Thoracic aorta (tissue), 2 donors: ENCODE results near the gene TSTD1. TPM values are rescaled to one million over a fixed set of nuclear protein-coding genes. Genes with fewer than 3 reads are reported as not detected.
"Not testable (repeated sequence)": the region's sequence is repeated elsewhere in the genome, so short reads cannot be mapped to it uniquely, and the experiment has no call there.

Experiments
- ATAC-seq: fragments of 150-250 bp; one replicate; pipeline ENCODE4 v1.8.0; 2017; ENCODE audit warnings: low read depth; ENCODE audit not compliant: insufficient number of reproducible peaks, low FRiP score
- DNase-seq: peaks from one replicate; pipeline ENCODE4 v3.0.0-alpha.2; 2020; ENCODE audit warnings: low spot score
- H3K27ac ChIP-seq, 2 donors: fragments of 200-600 bp; sonication (generic); 1 replicate in 1 of 2; 2 replicates in 1 of 2; pipeline ENCODE4 v1.5.1; 2016; ENCODE audit warnings: mild to moderate bottlenecking in 2 of 2, moderate library complexity in 2 of 2
- H3K27me3 ChIP-seq: fragments of 200-600 bp; sonication (generic); replicated peaks from 2 replicates; pipeline ENCODE4 v1.6.0; 2016; ENCODE audit warnings: mild to moderate bottlenecking; ENCODE audit not compliant: insufficient read depth
- H3K36me3 ChIP-seq: fragments of 200-600 bp; sonication (generic); one replicate; pipeline ENCODE4 v1.5.1; 2016
- H3K4me1 ChIP-seq, 2 donors: fragments of 200-600 bp; sonication (generic); 1 replicate in 1 of 2; 2 replicates in 1 of 2; pipeline versions ENCODE4 v1.5.1 to v1.6.0; 2016; ENCODE audit warnings: low read depth in 2 of 2, mild to moderate bottlenecking in 1 of 2; ENCODE audit not compliant: control insufficient read depth in 1 of 2
- H3K4me3 ChIP-seq: fragments of 200-600 bp; sonication (generic); 2 replicates; pipeline ENCODE4 v1.5.1; 2016; ENCODE audit warnings: mild to moderate bottlenecking
- H3K9me3 ChIP-seq: fragments of 200-600 bp; sonication (generic); 2 replicates; pipeline ENCODE4 v1.5.1; 2016
- CTCF ChIP-seq: fragments of 200-600 bp; sonication (generic); IDR thresholded peaks from one replicate; pipeline ENCODE4 v1.5.1; 2019; ENCODE audit warnings: antibody characterized with exemption
- total RNA-seq, 2 donors: library from RNA; depleted of rRNA; stranded (reverse); fragments of >200 nt; gene quantifications; one replicate each; pipeline versions ENCODE4 v1.1.0 to v1.2.3, GENCODE V29; 2016

The TSTD1 gene
- total RNA-seq, 2 donors from 2014 or later = 19.9 to 34.2 TPM

GRCh38 chr1:161066694-161067093 is 27.9 kb upstream of the TSTD1 start:
- H3K27me3 ChIP-seq = no peaks in the 10 kb centered on the region
- no peak for ATAC-seq
- no peak for TF ChIP-seq CTCF
- H3K36me3 ChIP-seq = no peaks in the 10 kb centered on the region
- H3K4me1 ChIP-seq = no peaks in the 10 kb centered on the region
- no peak for DNase-seq
- no peaks in the 10 kb centered on the region for H3K9me3 ChIP-seq
- H3K27ac ChIP-seq = no peak overlapping the region
- no peak overlapping the region for H3K4me3 ChIP-seq

DNA sequence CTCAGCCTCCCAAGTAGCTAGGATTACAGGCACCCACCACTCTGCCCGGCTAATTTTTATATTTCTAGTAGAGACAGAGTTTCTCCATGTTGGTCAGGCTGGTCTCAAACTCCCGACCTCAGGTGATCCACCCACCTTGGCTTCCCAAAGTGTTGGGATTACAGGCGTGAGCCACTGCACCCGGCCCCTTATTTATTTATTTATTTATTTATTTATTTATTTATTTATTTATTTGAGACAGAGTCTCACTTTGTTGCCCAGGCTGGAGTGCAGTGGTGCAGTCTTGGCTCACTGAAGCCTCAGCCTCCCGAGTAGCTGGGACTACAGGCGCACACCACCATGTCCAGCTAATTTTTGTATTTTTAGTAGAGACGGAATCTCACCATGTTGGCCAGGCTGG is 26.9 kb upstream of the TSTD1 start:
- H3K4me3 ChIP-seq, ATAC-seq, H3K4me1 ChIP-seq, H3K9me3 ChIP-seq, H3K36me3 ChIP-seq, H3K27me3 ChIP-seq, DNase-seq, H3K27ac ChIP-seq: not testable (repeated sequence)

GRCh38 chr1:161063936-161064335 is 25.2 kb upstream of the TSTD1 start:
- H3K4me3 ChIP-seq, H3K4me1 ChIP-seq, H3K9me3 ChIP-seq, DNase-seq, H3K27ac ChIP-seq, H3K27me3 ChIP-seq, H3K36me3 ChIP-seq, ATAC-seq: not testable (repeated sequence)

- ATAC-seq (no peak), DNase-seq (no peak)
- no peaks in the 10 kb centered on the region for H3K9me3 ChIP-seq
- no peak for TF ChIP-seq CTCF
- no peak overlapping the region for H3K4me3 ChIP-seq
- no peaks in the 10 kb centered on the region for H3K36me3 ChIP-seq
- no peak overlapping the region for H3K27ac ChIP-seq
- no peaks in the 10 kb centered on the region for H3K27me3 ChIP-seq
- H3K4me1 ChIP-seq = no peaks in the 10 kb centered on the region
These were observed 22.7 kb upstream of the TSTD1 start for GRCh38 chr1:161061419-161061818.

DNA sequence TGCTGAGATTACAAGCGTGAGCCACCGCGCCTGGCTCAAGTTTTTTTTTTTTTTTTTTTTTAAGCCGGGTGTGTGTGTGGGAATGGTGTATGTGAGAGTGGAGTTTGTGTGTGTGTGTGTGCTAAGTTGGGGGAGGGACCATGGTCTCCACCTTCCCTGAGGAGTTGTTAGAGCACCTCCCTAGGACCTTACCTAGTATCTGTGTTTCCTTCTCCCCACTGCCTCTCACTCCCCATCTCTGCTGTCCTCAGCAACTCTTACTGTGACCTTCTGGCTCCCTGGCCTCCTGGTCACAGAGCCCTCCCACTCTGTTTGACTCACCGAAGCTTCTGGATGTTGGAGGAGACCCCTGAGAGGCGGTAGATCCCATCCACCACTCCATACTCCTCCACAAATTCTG is 20.5 kb upstream of the TSTD1 start:
- H3K4me1 ChIP-seq = no peaks in the 10 kb centered on the region
- no peaks in the 10 kb centered on the region for H3K36me3 ChIP-seq
- no peak for TF ChIP-seq CTCF
- no peak for DNase-seq
- H3K27ac ChIP-seq = no peak overlapping the region
- H3K27me3 ChIP-seq = no peaks in the 10 kb centered on the region
- no peaks in the 10 kb centered on the region for H3K9me3 ChIP-seq
- ATAC-seq = no peak
- H3K4me3 ChIP-seq = no peak overlapping the region

DNA sequence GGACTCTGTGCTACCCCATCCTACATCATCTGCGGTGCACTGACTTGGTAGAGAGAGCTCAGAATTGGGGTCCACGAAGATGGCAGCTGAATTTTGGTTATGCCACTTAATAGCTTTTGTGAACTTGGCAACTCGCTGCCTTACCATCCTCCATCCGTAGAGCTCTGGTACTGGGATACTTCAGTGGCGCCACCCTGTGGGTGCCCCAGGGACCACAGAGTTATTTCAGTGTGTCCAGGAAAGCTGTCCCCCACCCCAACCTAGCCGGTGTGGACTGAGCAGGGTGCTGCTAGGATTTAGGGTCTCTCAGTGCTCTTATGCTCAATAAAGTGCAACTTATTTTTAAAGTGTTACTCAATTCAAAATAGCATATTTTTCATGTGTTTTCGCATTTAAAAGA is 16.0 kb upstream of the TSTD1 start:
- Histone ChIP-seq H3K27me3 (no peaks in the 10 kb centered on the region), H3K9me3 (no peaks in the 10 kb centered on the region), H3K36me3 (no peaks in the 10 kb centered on the region), H3K4me1 (no peaks in the 10 kb centered on the region), H3K4me3 (no peak overlapping the region), H3K27ac (no peak overlapping the region)
- ATAC-seq (no peak), DNase-seq (no peak)
- TF ChIP-seq CTCF = no peak
